Small intestine (tissue), 7 donors: ENCODE data around the gene FMN2. TPM values are rescaled to one million over a fixed set of nuclear protein-coding genes. Genes with fewer than 3 reads are reported as not detected.

Source experiments
- DNase-seq, 2 donors: peaks; one replicate each; pipeline versions ENCODE4 v3.0.0 to v3.0.0-alpha.2; 2013
- FAIRE-seq: peaks from 2 replicates; lab custom pipeline; 2012; peaks lifted over from hg19 to GRCh38; lab: Jason Lieb, UNC
- H3K27ac ChIP-seq, 3 donors: one replicate each; pipeline ENCODE4 v1.5.1; 2013; ENCODE audit warnings: low read length in 2 of 3, mild to moderate bottlenecking in 2 of 3, control low read depth in 1 of 3, inconsistent platforms in 1 of 3, low read depth in 1 of 3, moderate library complexity in 1 of 3
- H3K27me3 ChIP-seq, 3 donors: one replicate each; pipeline ENCODE4 v1.6.1; 2013; ENCODE audit warnings: low read length in 3 of 3, inconsistent platforms in 1 of 3; ENCODE audit not compliant: control insufficient read depth in 3 of 3, insufficient read depth in 3 of 3
- H3K36me3 ChIP-seq, 3 donors: one replicate each; pipeline ENCODE4 v1.6.1; 2013; ENCODE audit warnings: low read length in 3 of 3, inconsistent platforms in 1 of 3, low read depth in 1 of 3, mild to moderate bottlenecking in 1 of 3, moderate library complexity in 1 of 3; ENCODE audit not compliant: control insufficient read depth in 3 of 3, insufficient read depth in 2 of 3
- H3K4me1 ChIP-seq, 3 donors: one replicate each; pipeline ENCODE4 v1.6.1; 2013; ENCODE audit warnings: low read length in 2 of 3, inconsistent platforms in 1 of 3, low read depth in 1 of 3, mild to moderate bottlenecking in 1 of 3, moderate library complexity in 1 of 3; ENCODE audit not compliant: control insufficient read depth in 3 of 3, insufficient read depth in 2 of 3
- H3K4me3 ChIP-seq, 3 donors: one replicate each; pipeline ENCODE4 v1.5.1; 2013; ENCODE audit warnings: low read length in 3 of 3, control low read depth in 1 of 3, inconsistent platforms in 1 of 3, low read depth in 1 of 3, mild to moderate bottlenecking in 1 of 3, moderate library complexity in 1 of 3
- H3K9me3 ChIP-seq, 2 donors: one replicate each; pipeline ENCODE4 v1.6.1; 2013; ENCODE audit warnings: low read depth in 1 of 2, low read length in 1 of 2; ENCODE audit not compliant: control insufficient read depth in 2 of 2, insufficient read depth in 1 of 2
- WGBS, 3 donors: extraction: QIAGEN DNeasy Blood & Tissue Kit; methylation state at CpG; one replicate each; pipeline ENCODE4 v1.1.7; 2013; 5-methylcytosine and 5-hydroxymethylcytosine counted together
- polyA plus RNA-seq, 4 donors: library from polyadenylated mRNA; stranded (reverse) in 3 of 4; unstranded in 1 of 4; fragments of 200-250 nt in 3 of 4; fragments of 120-200 nt in 1 of 4; gene quantifications; one replicate each; pipeline versions ENCODE4 v1.2.1 to v1.2.3, GENCODE V29; 2013
- donor health status: healthy with polysubstance abuse.
- donor health status: control.
- donor health status: control.
- donor health status: Bipolar disorder and iron deficiency.
- donor health status: healthy.

The FMN2 gene
- polyA plus RNA-seq, 4 donors = 0.59 to 0.70 TPM; not detected in 2

DNA sequence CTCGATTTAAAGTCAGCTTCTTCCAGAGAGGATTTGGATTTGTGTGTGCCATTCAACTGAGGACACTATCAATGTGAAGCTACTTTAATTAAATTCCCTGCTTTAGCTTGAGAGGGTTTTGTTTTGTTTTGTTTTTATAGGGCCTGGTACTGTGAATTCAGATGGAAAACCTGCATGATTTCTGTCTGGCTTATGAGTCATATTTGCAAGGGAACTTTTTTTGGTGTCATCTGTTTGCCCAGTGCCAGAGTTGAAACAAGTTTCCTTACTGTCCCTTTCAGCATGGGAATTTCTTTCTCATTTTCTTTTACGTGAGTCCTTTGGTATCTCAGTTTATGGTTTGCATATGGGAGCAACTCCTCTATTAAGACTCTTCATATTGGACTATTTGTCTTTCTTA lies 325.6 kb downstream of the FMN2 start:
- no peaks in the 10 kb centered on the region for H3K9me3 ChIP-seq
- H3K27me3 ChIP-seq = peaks cover 0 to 2% (median 0%) of the 10 kb centered on the region in 3 donors
- no peak overlapping the region for H3K27ac ChIP-seq
- H3K36me3 ChIP-seq = no peaks in the 10 kb centered on the region
- 44 to 69% (median 47%) methylated on average over 2 of the region's 2 CpGs for WGBS, 3 donors
- H3K4me3 ChIP-seq = no peak overlapping the region
- FAIRE-seq (no peak), DNase-seq (no peak)
- no peaks in the 10 kb centered on the region for H3K4me1 ChIP-seq

GRCh38 chr1:240420766-240421165 lies 329.1 kb downstream of the FMN2 start:
- Histone ChIP-seq H3K4me3 (no peak overlapping the region), H3K4me1 (no peaks in the 10 kb centered on the region), H3K9me3 (no peaks in the 10 kb centered on the region), H3K27ac (no peak overlapping the region), H3K36me3 (no peaks in the 10 kb centered on the region), H3K27me3 (peaks cover 0 to 2% (median 0%) of the 10 kb centered on the region in 3 donors)
- no peak for FAIRE-seq
- WGBS, 3 donors = 80 to 89% (median 83%) methylated on average over 5 of the region's 5 CpGs
- DNase-seq = no peak

DNA sequence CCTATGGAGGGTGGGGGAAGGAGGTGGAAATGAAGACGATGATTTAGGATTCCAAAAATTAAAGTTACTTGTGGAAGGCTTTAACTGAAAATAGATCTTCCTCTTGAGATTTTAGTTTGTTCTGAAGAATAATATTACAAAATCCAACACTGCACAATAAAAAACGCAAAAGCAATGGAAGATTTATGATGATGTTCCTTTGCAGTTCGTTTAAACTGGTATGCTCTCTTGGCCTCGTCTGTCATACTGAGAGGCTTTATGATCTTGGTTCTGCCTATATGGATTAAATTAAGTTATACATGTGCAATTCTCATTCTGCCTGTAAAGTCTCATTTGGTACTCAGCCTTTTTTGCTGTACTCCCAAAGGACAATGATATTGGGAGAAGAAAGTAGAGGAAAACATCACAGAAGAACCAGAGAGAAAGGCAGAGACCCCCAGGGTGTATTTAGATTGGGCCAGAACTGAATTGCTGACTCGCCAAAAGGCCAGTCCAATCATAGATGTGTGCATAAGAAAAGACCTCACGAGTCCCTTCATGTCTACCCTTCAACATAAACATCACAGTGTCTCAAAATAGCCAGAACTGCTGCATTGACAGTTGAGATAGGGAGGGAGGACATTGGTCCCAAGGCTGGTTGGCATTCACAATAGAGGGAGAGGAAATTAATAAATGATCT lies 331.7 kb downstream of the FMN2 start:
- Histone ChIP-seq H3K4me1 (no peaks in the 10 kb centered on the region), H3K4me3 (no peak overlapping the region), H3K36me3 (no peaks in the 10 kb centered on the region), H3K27ac (no peak overlapping the region), H3K27me3 (peaks cover 0 to 2% (median 0%) of the 10 kb centered on the region in 3 donors), H3K9me3 (no peaks in the 10 kb centered on the region)
- no peak for FAIRE-seq
- 64 to 71% (median 65%) methylated on average over 6 of the region's 6 CpGs for WGBS, 3 donors
- DNase-seq = no peak

- H3K4me1 ChIP-seq = no peaks in the 10 kb centered on the region
- WGBS, 3 donors = 62 to 69% (median 69%) methylated on average over 7 of the region's 7 CpGs
- DNase-seq = no peak
- H3K27ac ChIP-seq = no peak overlapping the region
- no peaks in the 10 kb centered on the region for H3K9me3 ChIP-seq
- peaks cover 0 to 2% (median 0%) of the 10 kb centered on the region in 3 donors for H3K27me3 ChIP-seq
- no peaks in the 10 kb centered on the region for H3K36me3 ChIP-seq
- H3K4me3 ChIP-seq = no peak overlapping the region
- FAIRE-seq = no peak
Observed at GRCh38 chr1:240424740-240425464, 333.2 kb downstream of the FMN2 start.

DNA sequence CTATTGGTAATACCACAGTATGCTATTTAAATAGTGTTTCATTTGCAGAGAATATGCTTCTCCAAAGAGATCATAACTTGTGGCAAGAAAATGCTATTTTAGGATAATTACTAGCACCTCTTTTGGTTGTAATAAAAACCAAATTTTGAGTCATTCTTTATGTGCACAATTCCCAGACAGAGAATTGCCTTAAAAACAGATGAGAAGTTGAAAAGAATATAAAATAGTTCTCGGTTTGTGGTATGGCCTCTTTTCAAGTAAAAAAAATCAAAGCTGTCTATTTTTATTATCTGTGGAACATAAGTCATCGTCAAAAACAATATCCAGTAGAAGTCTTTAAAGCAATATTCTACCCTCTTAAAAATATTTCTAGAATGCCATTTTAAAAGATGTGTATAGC lies 334.4 kb downstream of the FMN2 start:
- 82 to 88% (median 85%) methylated on average over 2 of the region's 2 CpGs for WGBS, 3 donors
- DNase-seq (no peak), FAIRE-seq (no peak)
- no peaks in the 10 kb centered on the region for H3K9me3 ChIP-seq
- no peaks in the 10 kb centered on the region for H3K27me3 ChIP-seq
- H3K36me3 ChIP-seq = no peaks in the 10 kb centered on the region
- no peak overlapping the region for H3K4me3 ChIP-seq
- H3K27ac ChIP-seq = no peak overlapping the region
- no peaks in the 10 kb centered on the region for H3K4me1 ChIP-seq

- Histone ChIP-seq H3K27me3 (no peaks in the 10 kb centered on the region), H3K9me3 (no peaks in the 10 kb centered on the region), H3K27ac (no peak overlapping the region), H3K4me1 (no peaks in the 10 kb centered on the region), H3K36me3 (no peaks in the 10 kb centered on the region), H3K4me3 (no peak overlapping the region)
- DNase-seq (no peak), FAIRE-seq (no peak)
- 73 to 79% (median 74%) methylated on average over 9 of the region's 9 CpGs for WGBS, 3 donors
Observed at GRCh38 chr1:240435996-240436566, 344.4 kb downstream of the FMN2 start.

- Histone ChIP-seq H3K36me3 (no peaks in the 10 kb centered on the region), H3K9me3 (no peaks in the 10 kb centered on the region), H3K27ac (no peak overlapping the region), H3K27me3 (no peaks in the 10 kb centered on the region), H3K4me1 (no peaks in the 10 kb centered on the region), H3K4me3 (no peak overlapping the region)
- FAIRE-seq (no peak), DNase-seq (peak in 1 of 2 donors; percentile 38)
- WGBS, 3 donors = 32 to 72% (median 37%) methylated on average over 1 of the region's 1 CpG
Observed at GRCh38 chr1:240441669-240442068, 350.0 kb downstream of the FMN2 start.

- no peaks in the 10 kb centered on the region for H3K4me1 ChIP-seq
- no peak for FAIRE-seq
- 75 to 82% (median 80%) methylated on average over 3 of the region's 3 CpGs for WGBS, 3 donors
- no peaks in the 10 kb centered on the region for H3K27me3 ChIP-seq
- DNase-seq = no peak
- no peaks in the 10 kb centered on the region for H3K9me3 ChIP-seq
- no peak overlapping the region for H3K4me3 ChIP-seq
- no peaks in the 10 kb centered on the region for H3K36me3 ChIP-seq
- no peak overlapping the region for H3K27ac ChIP-seq
Observed at GRCh38 chr1:240445369-240445768, 353.7 kb downstream of the FMN2 start.
